ENCODE results near the gene NCAPG2. TPM values are rescaled to one million over a fixed set of nuclear protein-coding genes. Genes with fewer than 3 reads are reported as not detected.

NCAPG2 gene
- total RNA-seq, 1 experiment from 2014 or later = 99.2 TPM

GRCh38 chr7:158609313-158609974 is 95.2 kb downstream of the NCAPG2 start:
- Mint-ChIP-seq H3K4me1 (peaks cover 9% of the 10 kb centered on the region), H3K4me3 (no peak overlapping the region), H3K36me3 (peaks cover 21% of the 10 kb centered on the region; the same call in 1 of the 2 replicates), H3K27me3 (ENCODE audit: low read depth) (no peaks in the 10 kb centered on the region), H3K9me3 (no peaks in the 10 kb centered on the region), H3K27ac (no peak overlapping the region; the same call in 1 of the 2 replicates)
- no peak for DNase-seq (ENCODE audit: low spot score)
- ATAC-seq = no peak
- no peak for TF ChIP-seq PRRX2 (CRISPR knock-in tag; IDR thresholded peaks at IDR 0.05)
- TF ChIP-seq GTF2I (CRISPR knock-in tag; conservative IDR thresholded peaks at IDR 0.05) = no peak
- no peak for TF ChIP-seq IRF1 (CRISPR knock-in tag; IDR thresholded peaks at IDR 0.05)
- no peak for TF ChIP-seq E2F5 (CRISPR knock-in tag; IDR thresholded peaks at IDR 0.05)
- no peak for TF ChIP-seq ZNF263 (CRISPR knock-in tag; IDR thresholded peaks at IDR 0.05; ENCODE audit: low read depth)
- TF ChIP-seq TCF7 (CRISPR knock-in tag; IDR thresholded peaks at IDR 0.05; ENCODE audit: low read depth) = no peak
- TF ChIP-seq ZNF512 (CRISPR knock-in tag; IDR thresholded peaks at IDR 0.05; ENCODE audit: borderline replicate concordance) = no peak
- TF ChIP-seq HMGXB4 (CRISPR knock-in tag; IDR thresholded peaks at IDR 0.05) = no peak
- no peak for TF ChIP-seq ZNF416 (CRISPR knock-in tag; IDR thresholded peaks at IDR 0.05)
- ChIA-PET CTCF (no interaction called here), POLR2A (no interaction called here)

GRCh38 chr7:158607563-158607962 is 97.0 kb downstream of the NCAPG2 start:
- H3K27ac Mint-ChIP-seq = no peak overlapping the region
- no peaks in the 10 kb centered on the region for H3K27me3 Mint-ChIP-seq (ENCODE audit: low read depth)
- no peak overlapping the region for H3K4me3 Mint-ChIP-seq
- peaks cover 21% of the 10 kb centered on the region; the same call in 1 of the 2 replicates for H3K36me3 Mint-ChIP-seq
- no peak for DNase-seq (ENCODE audit: low spot score)
- TF ChIP-seq ZNF263 (CRISPR knock-in tag; IDR thresholded peaks at IDR 0.05; ENCODE audit: low read depth) = no peak
- TF ChIP-seq ZNF219 (CRISPR knock-in tag; IDR thresholded peaks at IDR 0.05; ENCODE audit: borderline replicate concordance) = no peak
- no peak for ATAC-seq
- no peaks in the 10 kb centered on the region for H3K4me1 Mint-ChIP-seq
- CTCF ChIA-PET = no interaction called here
- POLR2A ChIA-PET = no interaction called here
- H3K9me3 Mint-ChIP-seq = no peaks in the 10 kb centered on the region

GRCh38 chr7:158606671-158607424 is 97.8 kb downstream of the NCAPG2 start:
- DNase-seq (ENCODE audit: low spot score) = no peak
- H3K36me3 Mint-ChIP-seq = peaks cover 21% of the 10 kb centered on the region; the same call in 1 of the 2 replicates
- POLR2A ChIA-PET = no interaction called here
- CTCF ChIA-PET = interaction anchor here (1.6 kb wide), 1 partner anchor 40 kb away, joined by 6 read pairs; no protein-coding TSS in a partner anchor
- no peak overlapping the region for H3K27ac Mint-ChIP-seq
- no peaks in the 10 kb centered on the region for H3K9me3 Mint-ChIP-seq
- no peaks in the 10 kb centered on the region for H3K4me1 Mint-ChIP-seq
- H3K4me3 Mint-ChIP-seq = no peak overlapping the region
- no peak for ATAC-seq
- no peaks in the 10 kb centered on the region for H3K27me3 Mint-ChIP-seq (ENCODE audit: low read depth)
- no peak for TF ChIP-seq OVOL2 (CRISPR knock-in tag; IDR thresholded peaks at IDR 0.05; ENCODE audit: borderline replicate concordance)
- TF ChIP-seq NR2C2 (CRISPR knock-in tag; IDR thresholded peaks at IDR 0.05) = no peak
- TF ChIP-seq E2F4 (CRISPR knock-in tag; IDR thresholded peaks at IDR 0.05; ENCODE audit: borderline replicate concordance, low read depth) = no peak
- TF ChIP-seq NFYB (CRISPR knock-in tag; conservative IDR thresholded peaks at IDR 0.05; ENCODE audit: low read depth) = no peak
- no peak for TF ChIP-seq ZNF219 (CRISPR knock-in tag; IDR thresholded peaks at IDR 0.05; ENCODE audit: borderline replicate concordance)
- no peak for TF ChIP-seq IRF1 (CRISPR knock-in tag; IDR thresholded peaks at IDR 0.05)
- TF ChIP-seq ZNF263 (CRISPR knock-in tag; IDR thresholded peaks at IDR 0.05; ENCODE audit: low read depth) = no peak
- TF ChIP-seq GRHL2 (CRISPR knock-in tag; IDR thresholded peaks at IDR 0.05; ENCODE audit: insufficient replicate concordance, severe bottlenecking) = no peak
- no peak for TF ChIP-seq ZNF512 (CRISPR knock-in tag; IDR thresholded peaks at IDR 0.05; ENCODE audit: borderline replicate concordance)
- no peak for TF ChIP-seq NR3C1 (CRISPR knock-in tag; conservative IDR thresholded peaks at IDR 0.05; ENCODE audit: low read depth)
- TF ChIP-seq HMGXB4 (CRISPR knock-in tag; IDR thresholded peaks at IDR 0.05) = no peak
- no peak for TF ChIP-seq SMAD4 (CRISPR knock-in tag; IDR thresholded peaks at IDR 0.05)

Data from WTC11 (cell line).